Measurements from ENCODE around the gene SRL.

The SRL gene

DNA sequence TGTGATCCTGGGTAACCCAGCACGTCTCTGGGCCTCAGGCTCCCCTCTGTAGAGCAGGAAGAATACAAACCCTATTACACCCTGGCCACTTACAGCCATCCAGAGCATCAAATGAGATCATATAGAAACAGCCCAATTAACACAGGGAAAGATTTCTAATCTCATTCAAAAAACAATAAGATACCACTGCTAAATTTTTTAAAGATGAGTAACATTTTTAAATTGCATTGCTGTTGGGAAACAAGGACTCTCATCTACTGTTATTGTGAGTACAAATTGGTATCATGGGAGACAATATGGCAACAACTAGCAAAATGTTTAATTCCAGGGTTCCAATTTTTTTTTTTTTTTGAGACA is 41.1 kb downstream of the SRL start:
- no peak for DNase-seq (ENCODE audit: low read depth in 2 of 2)

DNA sequence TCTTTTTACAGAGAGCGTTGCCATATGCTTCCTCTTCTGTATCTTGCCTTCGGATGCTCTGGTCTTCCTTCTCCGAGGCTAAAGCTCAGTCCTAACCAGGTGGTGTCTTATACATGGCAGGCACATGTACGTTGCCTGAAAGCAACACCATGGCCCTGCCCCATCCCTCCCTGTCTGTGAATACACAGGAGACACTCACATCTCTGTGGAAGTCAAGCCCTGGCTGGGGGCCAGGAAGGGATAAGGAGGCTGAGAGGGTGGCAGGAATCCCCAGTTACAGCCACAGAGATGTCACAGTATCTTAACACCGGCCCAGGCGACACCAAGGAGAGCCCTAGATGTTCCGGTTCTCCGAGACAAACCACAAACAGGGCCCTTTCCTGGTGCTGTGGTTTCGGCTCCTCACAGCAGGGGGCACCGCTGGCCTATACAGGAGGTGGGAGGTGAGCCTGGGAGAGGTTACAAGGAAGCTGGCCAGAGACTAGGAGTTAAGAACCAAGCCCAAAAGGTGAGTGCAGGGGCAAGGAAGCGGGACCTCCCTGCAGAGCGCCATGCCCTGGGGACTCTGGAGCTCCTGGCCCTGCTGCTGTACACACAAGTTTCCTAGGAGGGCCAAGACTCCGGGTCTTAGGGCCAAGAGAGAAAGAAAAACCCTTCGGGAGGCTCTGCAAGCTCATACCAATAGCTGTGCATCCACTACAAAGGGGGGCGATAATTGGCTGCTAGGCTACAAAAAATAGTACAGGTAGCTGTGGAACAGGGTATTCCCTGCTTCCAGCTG is 41.7 kb downstream of the SRL start:
- peak in 1 of 2 donors; percentile 13 for DNase-seq (ENCODE audit: low read depth in 2 of 2)

DNA sequence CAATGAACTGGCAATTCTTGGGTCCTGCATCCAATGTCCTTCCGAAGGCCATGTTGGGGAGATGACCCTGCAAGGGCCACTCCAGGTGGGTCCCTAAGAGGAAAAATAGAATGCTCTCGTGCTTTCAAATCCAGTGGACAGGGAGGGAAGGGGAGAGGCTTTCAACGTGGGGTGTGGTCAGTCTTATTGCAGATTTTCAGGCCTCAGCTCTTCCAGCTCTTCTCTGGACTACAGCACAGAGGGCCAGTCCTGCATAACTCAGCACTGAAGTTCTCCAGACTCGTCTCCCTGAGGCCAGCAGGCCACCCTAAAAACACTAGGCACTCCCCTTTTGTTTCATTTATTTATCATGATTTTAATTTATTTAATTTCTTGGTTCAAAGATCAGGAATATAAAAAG is 43.1 kb downstream of the SRL start:
- DNase-seq (ENCODE audit: low read depth in 2 of 2), result no peak

DNA sequence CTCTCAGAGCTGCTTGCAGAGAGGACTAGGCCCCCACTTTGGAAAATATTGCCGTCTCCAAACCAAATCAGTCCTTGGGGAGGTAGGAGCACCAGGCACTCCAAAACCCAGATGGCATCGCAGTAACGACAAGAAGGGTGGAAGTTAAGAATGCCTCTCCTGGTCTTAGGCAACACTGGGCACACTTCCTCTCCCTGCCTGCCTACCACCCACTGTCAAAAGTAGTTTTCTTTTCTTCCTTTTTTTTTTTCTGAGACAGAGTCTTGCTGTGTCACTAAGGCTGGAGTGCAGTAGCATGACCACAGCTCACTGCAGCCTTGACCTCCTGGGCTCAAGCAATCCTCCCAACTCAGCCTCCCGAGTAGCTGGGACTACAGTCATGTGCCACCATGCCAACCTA is 47.2 kb downstream of the SRL start:
- DNase-seq (ENCODE audit: low read depth in 2 of 2), result no peak

DNA sequence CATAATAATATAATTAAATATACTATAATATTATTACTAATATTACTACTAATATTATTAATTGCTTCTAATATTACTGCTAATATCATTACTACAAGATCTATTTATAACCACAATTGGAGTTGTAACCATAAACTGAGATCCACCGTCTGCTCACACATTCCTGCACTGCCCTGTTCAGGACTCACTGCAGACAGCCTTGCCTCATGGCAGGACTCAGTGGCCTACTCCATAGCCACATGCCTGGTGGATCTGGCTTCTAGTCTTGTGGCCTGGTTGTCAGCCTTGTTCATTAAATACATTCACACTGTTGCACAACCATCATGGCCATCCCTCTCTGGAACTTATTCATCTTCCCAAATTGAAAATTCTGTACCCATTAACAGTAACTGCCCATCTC is 48.0 kb downstream of the SRL start:
- DNase-seq (ENCODE audit: low read depth in 2 of 2), result no peak

DNA sequence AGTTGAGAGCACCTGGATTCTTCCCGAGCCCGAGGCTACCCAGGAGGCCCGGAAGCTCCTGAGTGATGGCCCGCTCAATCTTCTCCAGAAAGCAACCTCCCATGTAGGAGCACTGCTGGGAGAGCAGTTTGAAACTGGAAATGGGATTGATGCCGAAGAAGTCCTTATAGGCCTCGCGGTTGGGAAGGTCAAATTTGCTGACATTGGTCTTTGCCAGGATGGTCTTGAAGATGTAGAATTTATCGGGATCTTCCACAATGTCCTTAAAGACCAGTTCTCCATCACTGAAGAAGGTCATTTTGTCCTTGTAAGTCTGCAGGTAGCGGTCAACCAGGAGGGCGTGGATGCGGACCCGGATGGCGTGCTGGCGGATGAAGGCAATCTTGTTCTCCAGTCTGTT is 49.7 kb downstream of the SRL start:
- no peak for DNase-seq (ENCODE audit: low read depth in 2 of 2)

DNA sequence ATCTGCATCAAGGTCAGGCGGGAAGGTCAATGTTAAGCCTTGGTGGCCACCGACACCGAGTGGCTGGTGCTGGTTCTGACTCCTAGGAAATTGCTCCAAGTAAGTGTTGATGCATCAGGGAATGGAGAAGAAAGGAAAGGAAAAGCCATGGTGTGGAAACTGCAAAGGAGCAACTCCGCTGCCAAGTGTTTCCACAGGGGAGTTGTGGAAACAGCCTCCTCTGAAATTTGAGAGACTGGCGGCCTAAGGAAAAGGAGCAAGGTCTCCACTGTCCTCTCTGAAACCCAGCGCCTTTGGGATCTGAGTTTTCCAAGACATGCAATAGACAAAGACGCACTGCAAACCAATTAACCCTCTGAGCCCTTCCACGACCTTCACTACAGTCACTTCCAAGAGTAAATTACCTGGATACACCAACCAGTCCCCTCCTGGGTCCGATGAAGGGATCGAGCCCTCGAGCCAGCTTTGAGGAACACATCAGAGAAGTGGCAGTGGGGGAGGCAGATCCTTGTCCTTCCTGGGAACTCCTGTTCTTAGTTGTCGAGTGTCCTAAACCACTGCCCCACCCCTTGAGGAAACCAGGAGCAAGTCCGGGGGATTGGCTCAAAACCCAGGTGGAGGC is 51.1 kb downstream of the SRL start:
- DNase-seq (ENCODE audit: low read depth in 2 of 2), result no peak

DNA sequence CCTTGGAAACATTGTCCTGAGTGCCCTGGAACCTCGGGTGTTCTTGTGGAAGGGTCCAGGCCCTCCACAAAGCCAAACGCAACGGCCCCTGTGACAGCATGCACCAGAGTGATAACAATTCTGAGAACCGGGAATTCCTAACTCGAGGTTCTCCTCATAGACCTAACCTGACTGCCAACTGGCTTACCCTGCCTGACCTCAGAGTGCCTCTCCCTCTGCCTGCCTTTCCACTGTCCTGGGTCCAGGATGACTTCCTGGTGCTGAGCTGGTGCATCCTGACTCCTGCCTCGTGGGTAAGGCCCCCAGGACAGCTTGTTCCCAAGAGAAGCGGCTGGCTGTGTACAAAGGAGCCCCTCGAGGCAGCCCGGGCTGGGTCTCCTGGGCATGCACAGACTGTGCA is 51.8 kb downstream of the SRL start:
- DNase-seq (ENCODE audit: low read depth in 2 of 2), result no peak

DNA sequence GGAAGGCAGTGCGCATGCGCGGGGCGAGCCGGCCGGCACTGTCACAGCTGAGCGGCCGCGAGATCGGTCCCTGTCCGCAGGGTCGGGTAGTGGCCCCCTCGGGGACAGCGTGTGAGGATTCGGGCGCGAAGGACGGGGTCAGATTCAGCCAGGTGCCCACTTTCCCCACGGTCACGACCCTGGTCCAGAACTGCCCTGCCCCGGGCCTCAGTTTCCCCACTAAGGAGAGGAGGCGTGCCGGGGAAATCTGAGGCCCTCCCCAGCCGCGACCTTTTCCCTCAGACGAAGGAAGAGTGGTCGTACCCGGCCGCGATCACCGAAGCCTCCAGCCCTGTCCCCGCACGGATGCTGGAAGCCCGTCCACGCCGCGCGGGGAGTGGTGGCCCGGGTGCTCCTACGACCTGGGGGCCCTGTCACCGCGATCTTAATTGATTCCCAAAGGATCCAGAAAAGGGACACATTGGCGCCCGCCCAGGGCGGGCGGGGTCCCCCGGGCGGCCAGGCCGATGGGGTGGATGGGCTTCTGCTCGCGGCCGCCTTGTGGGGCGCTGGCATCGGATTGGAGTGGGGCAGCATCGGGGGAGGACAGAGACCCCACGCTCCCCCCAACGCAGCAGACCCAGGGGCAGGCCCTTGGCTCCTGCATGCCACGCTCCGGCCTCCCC is 57.7 kb downstream of the SRL start:
- no peak for DNase-seq (ENCODE audit: low read depth in 2 of 2)

DNA sequence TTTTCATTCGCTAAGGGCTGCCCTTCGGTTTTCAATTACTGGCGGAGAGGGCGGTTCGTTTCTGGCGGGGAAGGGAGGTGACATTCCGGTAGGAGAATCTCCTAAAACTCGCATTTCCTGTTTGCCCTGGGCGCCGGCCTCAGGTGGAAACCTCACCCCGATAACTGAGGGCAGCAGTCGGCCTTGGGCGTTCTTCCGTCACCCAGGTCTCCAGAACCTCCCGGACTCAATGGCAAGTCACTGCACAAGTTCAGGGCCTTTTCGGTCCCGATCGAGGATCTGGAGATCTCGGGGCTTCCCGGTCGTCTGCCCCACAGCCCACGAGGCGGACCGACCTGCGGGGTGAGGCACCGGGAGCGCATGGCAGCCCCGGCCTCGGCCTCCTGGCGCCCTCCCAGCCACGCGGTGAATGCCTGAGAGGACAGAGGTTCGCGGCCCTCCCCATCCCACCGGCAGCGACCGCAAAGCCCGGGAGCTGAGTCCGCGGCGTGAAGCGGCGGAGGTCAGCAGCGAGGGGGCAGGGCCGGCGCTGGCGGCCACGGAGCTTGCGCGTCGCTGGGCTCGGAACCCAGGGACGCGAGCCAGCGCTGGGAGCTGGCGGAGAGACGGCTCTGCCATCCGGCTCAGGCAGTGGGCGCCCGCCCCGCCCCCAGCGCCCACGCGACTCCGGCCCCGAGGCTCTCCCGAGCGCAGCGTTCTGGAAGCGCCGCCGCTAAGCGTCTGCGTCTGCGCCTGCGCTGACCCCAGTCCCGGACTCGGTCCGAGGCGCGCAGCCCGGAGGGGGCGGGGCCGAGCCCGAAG is 58.4 kb downstream of the SRL start:
- peak; percentile 67 to 75 for DNase-seq (ENCODE audit: low read depth in 2 of 2)

DNA sequence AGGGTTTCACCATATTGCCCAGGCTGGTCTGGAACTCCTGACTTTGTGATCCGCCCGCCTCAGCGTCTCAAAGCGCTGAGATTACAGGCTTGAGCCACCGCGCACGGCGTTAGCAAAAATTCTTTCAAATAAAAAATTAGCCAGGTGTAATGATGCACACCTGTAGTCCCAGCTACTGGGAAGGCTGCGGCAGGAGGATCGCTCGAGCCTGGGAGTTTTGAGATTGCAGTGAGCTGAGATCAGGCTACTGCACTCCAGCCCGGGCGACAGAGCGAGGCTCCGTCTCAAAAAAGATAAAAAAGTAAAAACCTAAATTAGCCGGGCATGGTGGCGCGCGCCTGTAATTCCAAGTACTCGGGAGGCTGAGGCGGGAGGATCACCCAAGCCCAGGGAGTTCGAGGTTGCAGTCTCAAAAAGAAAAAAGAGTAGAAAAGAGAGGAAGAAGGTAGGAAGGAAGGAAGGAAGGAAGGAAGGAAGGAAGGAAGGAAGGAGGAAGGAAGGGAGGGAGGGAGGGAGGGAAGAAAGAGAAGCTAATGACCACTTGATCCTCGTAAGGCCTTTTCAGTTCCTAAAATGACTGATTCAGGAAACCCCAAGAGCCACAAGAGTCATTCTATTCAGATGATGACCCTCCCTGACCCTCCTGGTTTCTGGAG is 59.2 kb downstream of the SRL start:
- no peak for DNase-seq (ENCODE audit: low read depth in 2 of 2)

DNA sequence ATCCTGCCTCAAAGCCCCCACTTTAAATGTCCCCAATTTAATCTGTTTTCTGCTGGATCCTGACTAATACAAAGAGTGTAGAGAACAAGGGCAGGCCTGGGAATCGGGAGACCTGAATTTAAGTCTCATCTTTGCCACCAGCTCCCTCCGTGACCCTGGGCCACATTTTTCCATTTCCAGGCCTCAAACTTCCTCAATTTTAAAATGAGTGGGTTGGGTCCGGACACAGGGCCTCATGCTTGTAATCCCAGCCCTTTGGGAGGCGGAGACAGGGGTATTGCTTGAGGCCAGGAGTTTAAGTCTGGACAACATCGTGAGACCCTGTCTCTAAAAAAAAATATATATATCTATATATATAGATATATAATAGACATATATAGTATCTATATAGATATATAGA is 61.4 kb downstream of the SRL start:
- no peak for DNase-seq (ENCODE audit: low read depth in 2 of 2)

DNA sequence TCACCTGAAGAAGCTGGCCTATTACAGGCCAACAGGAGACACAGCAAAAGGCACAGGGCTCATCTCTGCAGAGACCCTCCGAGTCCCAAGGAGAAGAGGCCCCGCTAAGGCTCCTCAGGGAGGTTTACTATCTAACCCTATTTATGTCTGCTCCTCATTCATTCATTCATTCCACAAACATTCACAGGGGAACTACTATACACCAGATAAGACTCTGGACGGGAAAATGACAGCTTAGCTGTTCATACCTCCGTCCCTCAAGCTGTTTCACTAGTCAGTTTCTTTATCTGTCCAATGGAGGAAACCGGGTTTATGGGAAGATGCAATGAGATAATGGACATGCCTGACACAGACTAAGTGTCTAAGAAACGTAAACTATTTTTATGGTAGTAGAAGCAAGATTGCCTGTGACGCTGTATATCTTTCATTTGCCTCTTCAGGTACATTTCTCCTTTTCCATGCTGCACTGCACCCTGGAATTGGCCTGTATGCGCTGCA is 62.1 kb downstream of the SRL start:
- no peak for DNase-seq (ENCODE audit: low read depth in 2 of 2)

DNA sequence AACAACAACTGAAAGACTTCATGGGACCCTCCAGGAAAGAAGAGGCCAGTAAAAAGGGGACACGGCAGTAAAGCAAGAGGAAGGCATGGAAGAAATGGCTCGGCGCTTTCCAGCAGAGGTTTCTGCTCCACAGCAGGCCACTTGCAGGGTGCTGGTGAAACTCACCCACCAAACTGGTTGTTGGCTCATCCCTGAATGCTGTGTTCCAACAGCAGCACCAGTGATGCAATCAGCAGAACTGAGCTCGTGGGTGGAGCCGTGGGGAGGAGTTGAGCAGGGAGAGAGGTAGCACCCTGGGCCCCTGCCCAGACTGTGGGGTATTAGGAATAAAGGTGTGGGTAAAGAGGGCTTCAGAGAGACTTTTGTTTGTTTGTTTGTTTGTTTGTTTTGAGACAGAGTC is 62.9 kb downstream of the SRL start:
- no peak for DNase-seq (ENCODE audit: low read depth in 2 of 2)

DNA sequence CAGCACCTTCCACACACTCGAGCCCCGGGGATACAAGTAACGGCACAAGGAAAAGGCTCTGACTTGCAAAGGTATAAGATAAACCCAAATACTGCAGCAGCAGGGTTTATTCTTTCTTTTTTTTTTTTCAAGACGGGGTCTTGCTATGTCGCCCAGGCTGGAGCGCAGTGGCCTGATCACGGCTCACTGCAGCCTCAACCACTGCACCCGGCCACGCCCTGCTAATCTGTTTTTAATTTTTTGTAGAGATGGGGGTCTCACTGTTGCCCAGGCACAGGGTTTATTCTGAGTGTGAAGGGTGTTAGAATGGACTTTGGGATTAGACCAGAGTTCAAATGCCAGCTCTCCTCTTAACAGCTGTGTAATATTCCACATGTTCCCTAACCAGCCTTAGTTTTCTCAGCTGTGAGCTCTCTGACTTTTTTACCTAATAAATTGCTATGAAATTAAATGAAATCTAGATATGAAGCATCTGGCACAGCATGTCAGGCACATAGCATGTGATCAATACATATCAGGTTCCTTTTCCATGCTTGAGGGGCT is 63.3 kb downstream of the SRL start:
- no peak for DNase-seq (ENCODE audit: low read depth in 2 of 2)

DNA sequence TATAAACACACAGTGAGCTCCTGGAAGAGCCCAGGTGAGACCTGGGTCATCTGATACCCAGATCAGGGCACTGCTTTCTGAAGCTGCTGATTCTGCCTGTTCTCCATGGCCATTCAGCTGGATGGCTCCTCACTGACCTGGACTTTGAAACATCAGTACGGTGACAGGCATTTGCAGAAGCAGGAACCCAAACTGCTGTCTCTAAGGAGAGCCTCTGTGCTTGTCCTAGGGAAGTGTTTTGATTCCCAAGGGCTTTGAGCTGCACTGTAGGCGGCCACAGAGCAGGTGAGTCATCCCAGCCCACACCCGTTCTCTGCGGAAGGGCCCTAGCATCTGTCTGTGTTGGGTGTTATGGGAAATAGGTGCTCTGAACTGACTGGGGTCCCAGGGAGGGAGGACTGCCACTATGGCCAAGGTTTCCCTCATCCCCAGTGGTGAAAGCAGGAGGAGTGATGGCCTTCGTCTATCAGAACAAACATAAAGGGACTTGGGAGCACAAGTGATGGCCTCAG is 64.9 kb downstream of the SRL start:
- no peak for DNase-seq (ENCODE audit: low read depth in 2 of 2)

DNA sequence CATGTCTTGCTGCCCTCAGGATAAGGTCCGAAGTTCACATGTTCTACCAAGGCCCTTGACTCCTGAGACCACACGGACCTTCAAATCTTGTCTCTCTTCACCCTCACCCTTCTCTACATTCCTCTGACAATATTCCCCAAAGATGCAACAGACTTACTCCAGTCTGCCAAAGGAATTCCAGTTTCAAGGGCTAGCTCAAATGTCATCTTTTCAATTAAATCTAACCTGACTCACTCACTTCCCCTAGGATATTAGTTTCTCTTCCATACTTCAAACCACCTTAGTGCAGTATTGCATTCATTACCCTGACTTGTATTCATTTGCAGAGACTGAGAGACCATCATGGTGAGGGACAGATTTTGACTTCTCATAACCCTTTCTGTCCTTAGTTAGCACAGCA is 66.0 kb downstream of the SRL start:
- DNase-seq (ENCODE audit: low read depth in 2 of 2), result no peak

DNA sequence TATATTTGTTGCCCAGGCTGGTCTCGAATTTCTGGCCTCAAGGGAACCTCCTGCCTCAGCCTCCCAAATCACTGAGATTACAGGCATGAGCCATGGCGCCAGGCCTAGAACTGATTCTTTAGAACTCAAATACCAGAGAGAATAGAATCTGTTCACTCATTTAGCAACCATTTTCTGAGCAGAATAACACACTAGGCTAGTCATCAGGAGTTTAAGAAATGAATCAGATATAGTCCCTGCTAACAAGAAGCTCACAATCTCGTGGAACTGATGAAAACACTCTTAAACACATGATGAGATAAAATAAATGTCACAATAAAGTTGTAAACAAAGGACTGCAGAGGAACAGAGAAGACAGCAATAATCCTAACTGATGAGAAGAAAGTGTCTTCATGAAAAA is 69.8 kb downstream of the SRL start:
- DNase-seq (ENCODE audit: low read depth in 2 of 2), result no peak

DNA sequence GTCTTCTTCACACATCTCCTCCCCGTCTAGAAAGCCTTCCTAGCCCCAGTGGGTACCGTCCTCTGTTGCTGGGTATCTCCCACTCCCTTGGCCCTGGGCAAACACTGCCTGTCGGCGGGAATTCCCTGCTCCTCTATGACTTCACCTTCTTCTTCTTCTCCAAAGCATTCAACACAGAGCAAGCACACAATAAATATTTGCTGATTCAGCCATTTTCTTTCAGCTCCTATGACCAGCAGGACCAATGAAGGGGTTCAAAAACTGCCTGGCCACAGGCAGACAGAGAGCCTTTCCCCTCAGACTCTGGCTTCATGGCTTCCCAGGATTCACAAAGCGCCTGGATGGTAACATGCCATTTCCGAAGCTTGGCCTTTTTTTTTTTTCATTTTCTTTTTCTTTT is 72.5 kb downstream of the SRL start:
- DNase-seq (ENCODE audit: low read depth in 2 of 2), result no peak

DNA sequence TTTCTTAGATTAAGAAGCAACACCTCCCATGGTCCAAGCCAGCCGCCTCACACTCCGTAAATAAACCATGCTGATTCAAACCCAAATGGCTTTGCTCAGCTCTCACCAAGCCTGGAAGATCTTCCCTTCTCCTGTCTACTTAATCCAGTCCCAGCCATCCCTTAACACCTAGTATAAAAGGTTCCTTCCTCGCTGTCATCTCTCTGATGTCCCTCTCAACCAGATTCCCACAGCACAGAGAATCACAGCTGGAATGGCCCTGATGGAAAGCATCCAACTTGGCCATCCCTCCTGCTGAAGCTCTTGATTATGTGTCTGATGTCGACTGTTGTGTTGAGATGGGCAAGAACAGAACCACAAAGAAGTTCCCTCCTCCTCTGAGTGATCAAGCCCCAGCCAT is 75.1 kb downstream of the SRL start:
- DNase-seq (ENCODE audit: low read depth in 2 of 2), result no peak
